SIG-M5 treated with dmso at 0.1 percent for 504 hours (cell line): ENCODE results near the gene KIF18A.
A peak's percentile ranks its signal among the peaks of the same experiment; 100 is the strongest.
"Not testable (repeated sequence)": the region's sequence is repeated elsewhere in the genome, so short reads cannot be mapped to it uniquely, and the experiment has no call there.

Experiments used
- DNase-seq: peaks from one replicate; lab custom pipeline; 2025; ENCODE audit not compliant: unreplicated experiment; lab: John Stamatoyannopoulos, UW

KIF18A gene

DNA sequence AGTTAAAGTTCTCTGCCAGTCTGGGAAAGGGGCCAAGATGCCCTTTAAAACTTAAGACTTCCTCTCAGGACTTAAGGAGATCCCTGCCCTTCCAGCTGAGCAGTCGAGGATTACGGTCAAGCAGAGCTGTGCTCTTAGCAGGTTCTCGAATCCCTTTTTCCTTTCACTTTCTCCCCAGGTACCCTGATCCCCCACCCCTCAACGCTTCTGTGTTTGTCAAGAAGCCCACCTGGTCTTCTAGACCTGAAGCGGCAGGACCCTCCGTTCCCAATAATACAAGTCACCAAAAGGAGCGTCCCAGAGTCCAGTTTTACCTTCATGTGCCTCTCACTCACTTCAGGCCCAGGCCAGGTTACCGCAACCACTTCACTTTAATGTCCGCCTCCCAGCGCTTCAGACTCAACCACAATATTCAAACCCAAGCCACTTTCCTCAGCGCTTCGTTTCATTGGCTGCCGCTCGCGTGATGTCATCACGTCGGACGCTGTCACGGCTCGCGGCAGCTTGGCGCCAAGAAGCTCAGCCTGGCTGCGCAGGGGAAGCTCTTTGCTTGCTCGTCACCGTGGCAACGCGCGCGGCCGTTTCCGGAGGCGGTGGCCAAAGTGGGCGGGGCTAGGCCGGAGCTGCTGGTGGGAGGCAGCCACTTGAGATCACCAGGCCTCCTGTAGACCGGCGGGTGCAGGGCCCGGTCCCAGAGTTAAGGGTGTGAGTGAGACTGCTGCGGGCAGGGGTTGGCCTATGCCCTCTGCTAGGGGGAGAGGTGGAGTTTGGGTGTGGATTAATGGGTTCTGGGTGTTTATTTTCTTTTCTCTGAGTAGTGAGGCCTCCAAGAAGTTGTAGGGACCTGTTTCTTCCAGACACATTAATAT is at the start of gene KIF18A, which contains the start of gene METTL15:
Gene KIF18A, minus strand, starts transcription at position 407 of the 869 bp plus-strand sequence. CDS start 10,209 bp downstream, outside the sequence.
Gene METTL15, plus strand, starts transcription at position 639 of the 869 bp plus-strand sequence. CDS start 4,947 bp downstream, outside the sequence.
- DNase-seq: peak; percentile 89

- no peak for DNase-seq
Observed at GRCh38 chr11:28153586-28153985, 45.6 kb upstream of the KIF18A start.

DNA sequence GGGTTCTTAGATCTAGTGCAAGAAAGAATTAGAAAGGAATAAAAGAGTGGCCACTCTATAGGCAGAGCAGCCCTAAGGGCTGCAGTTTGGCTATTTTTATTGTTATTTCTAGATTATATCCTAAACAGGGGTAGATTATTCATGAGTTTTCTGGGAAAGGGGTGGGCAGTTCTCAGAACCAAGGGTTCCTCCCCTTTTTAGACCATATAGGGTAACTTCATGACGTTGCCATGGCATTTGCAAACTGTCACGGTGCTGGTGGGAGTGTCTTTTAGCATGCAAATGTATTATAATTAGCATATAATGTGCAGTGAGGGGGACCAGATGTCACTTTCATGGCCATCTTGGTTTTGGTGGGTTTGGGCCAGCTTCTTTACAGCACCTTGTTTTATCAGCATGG is 44.8 kb upstream of the KIF18A start:
- no peak for DNase-seq

GRCh38 chr11:28146123-28146751 is 38.3 kb upstream of the KIF18A start:
- DNase-seq: peak; percentile 34

- DNase-seq: no peak
Observed at GRCh38 chr11:28144808-28145207, 36.9 kb upstream of the KIF18A start.

GRCh38 chr11:28142724-28143123 is 34.8 kb upstream of the KIF18A start:
- no peak for DNase-seq

DNA sequence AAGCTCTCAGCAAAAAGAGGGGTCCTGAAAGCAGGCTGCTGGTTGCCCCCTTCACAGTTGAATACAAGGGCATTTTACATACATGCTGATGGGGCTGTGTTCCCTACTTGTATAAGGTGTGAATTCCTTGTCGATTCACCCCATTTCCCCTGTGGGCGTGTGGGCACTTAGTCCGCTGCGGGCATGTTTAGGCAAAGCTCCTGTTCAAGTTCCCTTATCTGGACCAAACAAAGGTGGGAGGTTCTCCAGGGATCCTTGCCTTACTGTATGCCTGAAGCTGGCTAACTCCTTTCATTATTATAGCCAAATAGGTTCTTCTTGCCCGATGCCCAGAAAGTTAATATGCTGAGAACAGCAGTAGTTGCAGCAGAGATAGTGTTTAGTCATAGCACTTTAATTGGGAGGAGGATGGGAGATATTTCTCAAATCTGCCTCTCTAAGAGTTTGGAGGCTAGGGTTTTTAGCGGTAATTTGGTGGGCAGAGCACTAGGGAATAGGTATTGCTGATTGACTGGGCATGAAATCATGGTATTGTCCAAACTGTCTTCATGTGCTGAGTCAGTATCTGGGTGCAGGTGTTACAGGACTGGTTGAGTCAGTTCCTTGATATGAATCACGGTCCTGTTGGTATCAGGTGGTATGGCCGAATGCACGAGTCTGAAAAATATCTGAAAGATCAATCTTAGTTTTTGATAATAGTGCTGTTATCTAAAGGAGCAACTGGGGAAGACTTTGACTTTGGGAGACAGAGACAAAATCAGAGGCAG is 32.9 kb upstream of the KIF18A start:
- DNase-seq: no peak

DNA sequence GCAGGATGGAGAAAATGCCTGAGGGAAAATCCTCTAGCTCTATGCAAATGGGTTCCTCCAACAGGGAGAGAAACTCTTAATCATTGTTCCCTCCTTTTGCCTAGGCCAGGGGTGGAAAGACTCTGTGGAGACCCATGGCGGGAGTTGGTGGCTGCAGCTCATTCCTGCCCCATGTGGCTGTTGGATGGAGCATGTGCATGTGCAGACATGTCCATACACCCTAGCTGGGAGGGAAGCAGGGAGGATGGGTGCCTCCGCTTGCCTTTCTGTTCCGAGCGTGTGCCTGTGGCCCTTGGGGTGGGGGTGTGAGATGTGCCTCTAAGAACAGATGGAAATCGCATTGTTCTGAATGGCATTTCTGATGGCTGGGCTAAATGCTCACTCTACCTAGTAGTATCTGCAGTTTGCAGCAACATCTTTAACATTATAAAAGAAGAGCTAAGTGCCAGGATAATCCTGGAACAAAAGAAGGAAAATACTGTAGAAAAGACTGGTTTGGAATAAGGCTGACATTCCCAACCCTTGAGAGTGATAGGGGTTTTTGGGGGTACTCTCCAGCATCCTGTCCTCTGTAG is 32.0 kb upstream of the KIF18A start:
- no peak for DNase-seq

DNA sequence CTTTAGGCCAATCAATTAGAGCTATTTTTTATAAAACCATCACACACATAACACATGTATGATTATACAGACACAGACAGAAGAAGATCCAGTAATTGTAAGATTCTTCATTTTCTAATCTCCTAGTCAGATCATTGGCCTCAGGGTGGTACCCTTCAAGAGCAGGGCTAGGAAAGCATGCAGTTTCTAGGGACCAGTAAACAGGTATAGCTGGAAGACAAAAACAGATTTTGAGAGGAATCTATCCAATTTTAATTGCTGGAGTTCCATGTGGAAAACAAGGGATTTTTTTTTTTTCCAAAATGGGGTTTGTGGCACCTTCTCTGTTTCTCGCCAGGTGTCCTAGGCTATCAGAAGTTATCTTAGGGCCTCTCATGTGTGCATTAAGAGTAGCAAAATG is 29.9 kb upstream of the KIF18A start:
- no peak for DNase-seq

- no peak for DNase-seq
Observed at GRCh38 chr11:28137366-28137765, 29.4 kb upstream of the KIF18A start.

DNA sequence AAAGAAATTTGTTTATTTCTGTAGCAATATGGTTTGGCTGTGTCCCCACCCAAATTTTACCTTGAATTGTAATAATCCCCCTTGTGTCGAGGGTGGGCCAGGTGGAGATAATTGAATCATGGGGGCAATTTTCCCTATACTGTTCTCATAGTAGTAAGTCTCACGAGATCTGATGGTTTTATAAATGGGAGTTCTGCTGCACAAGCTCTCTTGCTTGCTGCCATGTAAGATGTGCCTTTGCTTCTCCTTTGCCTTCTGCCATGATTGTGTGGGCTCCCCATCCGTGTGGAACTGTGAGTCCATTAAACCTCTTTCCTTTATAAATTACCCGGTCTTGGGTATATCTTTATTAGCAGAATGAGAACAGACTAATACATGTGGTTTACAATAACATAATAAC is 28.2 kb upstream of the KIF18A start:
- DNase-seq: not testable (repeated sequence)

GRCh38 chr11:28133146-28133545 is 25.2 kb upstream of the KIF18A start:
- no peak for DNase-seq

- DNase-seq: no peak
Observed at GRCh38 chr11:28132548-28132947, 24.6 kb upstream of the KIF18A start.

DNA sequence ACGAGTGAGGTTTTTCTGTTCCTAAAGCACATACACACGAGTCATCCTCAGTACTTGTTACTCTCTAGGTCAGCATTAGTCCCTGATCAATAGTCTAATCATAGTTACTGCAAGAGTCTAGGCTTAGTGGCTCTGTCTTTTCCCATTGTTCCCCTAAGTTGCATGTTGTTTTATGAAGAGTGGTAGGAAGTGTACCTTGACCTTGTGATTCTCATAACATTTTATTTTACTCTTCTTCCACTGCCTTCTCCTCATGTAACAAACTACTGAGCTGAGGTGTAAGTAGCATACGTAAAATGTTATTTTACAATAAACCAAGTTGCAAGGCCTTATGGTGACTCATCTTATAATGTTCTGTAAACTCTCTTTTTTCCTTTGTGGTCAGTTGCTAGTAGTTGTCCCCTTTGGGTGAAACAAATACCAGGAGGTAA is 15.2 kb upstream of the KIF18A start:
- DNase-seq: no peak

GRCh38 chr11:28117712-28118111 is 9.8 kb upstream of the KIF18A start:
- DNase-seq: no peak

- no peak for DNase-seq
Observed at GRCh38 chr11:28114731-28115130, 6.8 kb upstream of the KIF18A start.

- no peak for DNase-seq
Observed at GRCh38 chr11:28114116-28114515, 6.2 kb upstream of the KIF18A start.

DNA sequence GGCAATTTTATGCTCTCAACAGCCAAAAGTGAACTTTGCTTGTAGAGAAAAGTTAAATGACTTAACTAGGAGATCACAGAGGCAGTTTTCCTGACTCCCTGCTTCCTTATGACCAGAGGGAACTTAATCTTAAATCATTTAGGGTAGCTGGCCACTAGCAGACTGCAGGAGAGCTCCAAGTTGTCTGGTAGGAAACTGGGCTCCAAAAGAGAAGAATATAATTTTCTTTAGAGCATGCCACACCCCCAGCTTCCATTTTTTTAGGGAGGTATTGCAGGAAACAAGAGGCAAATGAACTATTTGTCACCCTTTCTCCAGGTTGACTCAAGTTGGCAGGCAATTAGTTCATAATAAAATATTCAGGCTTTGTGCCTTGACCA is 2.9 kb upstream of the KIF18A start:
- no peak for DNase-seq

GRCh38 chr11:28110108-28110820 is 2.3 kb upstream of the KIF18A start:
- peak; percentile 59 for DNase-seq

DNA sequence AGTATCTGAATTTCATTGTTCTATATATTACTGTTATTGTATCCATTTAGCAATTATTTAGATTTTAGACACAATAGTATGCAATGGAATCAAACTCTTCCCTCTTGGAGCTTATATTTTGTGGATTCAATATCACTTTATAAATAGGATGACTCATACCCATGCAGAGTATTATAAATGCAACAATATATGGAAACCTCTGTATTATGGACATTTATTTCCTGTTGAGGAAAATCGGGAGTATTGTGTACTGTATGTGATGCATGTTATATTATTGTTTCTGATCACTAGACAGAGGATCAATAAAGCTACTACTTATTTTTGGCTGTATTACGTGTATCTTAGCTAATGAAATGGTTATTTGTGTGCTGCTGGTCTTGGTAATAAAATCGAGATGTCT is 1.0 kb upstream of the KIF18A start:
- no peak for DNase-seq
